Putamen (tissue), 1 donor: Measurements from ENCODE around the gene PHACTR1.
A peak's percentile ranks its signal among the peaks of the same experiment; 100 is the strongest.
"Not testable (repeated sequence)": the region's sequence is repeated elsewhere in the genome, so short reads cannot be mapped to it uniquely, and the experiment has no call there.

Experiments used
- DNase-seq: peaks from one replicate; pipeline ENCODE4 v3.0.0-alpha.2; 2016; ENCODE audit warnings: low spot score

Gene PHACTR1

DNA sequence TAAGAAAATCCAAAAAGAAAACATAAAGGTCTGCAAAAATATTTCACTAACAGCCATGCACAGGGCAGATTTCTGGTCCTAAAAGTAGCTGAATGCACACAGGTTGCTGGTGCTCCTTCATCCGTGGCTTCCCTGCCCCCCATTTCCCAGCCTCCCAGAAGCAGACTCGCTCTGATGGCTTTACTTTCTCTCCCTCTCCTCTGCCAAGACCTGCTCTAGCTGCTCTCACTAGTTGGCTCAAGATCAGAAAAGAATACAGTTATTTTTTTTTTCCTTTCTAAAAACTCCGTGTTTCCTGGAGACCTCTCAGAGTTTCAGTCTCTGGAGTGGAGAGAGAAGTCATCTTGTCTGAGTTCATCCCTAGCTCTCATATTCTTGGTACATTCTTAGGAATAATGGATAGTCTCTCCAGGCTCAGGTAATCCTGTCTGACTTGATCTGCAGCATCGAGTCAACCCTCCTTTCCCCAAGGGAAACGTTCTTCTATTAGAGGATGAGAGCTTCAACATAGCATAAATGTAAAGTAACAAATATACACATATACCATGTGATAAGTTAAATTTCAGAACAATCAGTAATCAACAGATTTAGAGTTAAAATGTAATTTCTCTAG lies 397.5 kb downstream of the PHACTR1 start:
- DNase-seq = no peak

GRCh38 chr6:13116155-13116554 lies 399.6 kb downstream of the PHACTR1 start:
- no peak for DNase-seq

GRCh38 chr6:13117570-13117969 lies 401.0 kb downstream of the PHACTR1 start:
- no peak for DNase-seq

GRCh38 chr6:13119549-13119948 lies 403.0 kb downstream of the PHACTR1 start:
- no peak for DNase-seq

GRCh38 chr6:13120483-13121482 lies 404.2 kb downstream of the PHACTR1 start:
- DNase-seq = no peak

GRCh38 chr6:13124131-13124530 lies 407.6 kb downstream of the PHACTR1 start:
- no peak for DNase-seq

- no peak for DNase-seq
Observed at GRCh38 chr6:13125841-13126240, 409.3 kb downstream of the PHACTR1 start.

DNA sequence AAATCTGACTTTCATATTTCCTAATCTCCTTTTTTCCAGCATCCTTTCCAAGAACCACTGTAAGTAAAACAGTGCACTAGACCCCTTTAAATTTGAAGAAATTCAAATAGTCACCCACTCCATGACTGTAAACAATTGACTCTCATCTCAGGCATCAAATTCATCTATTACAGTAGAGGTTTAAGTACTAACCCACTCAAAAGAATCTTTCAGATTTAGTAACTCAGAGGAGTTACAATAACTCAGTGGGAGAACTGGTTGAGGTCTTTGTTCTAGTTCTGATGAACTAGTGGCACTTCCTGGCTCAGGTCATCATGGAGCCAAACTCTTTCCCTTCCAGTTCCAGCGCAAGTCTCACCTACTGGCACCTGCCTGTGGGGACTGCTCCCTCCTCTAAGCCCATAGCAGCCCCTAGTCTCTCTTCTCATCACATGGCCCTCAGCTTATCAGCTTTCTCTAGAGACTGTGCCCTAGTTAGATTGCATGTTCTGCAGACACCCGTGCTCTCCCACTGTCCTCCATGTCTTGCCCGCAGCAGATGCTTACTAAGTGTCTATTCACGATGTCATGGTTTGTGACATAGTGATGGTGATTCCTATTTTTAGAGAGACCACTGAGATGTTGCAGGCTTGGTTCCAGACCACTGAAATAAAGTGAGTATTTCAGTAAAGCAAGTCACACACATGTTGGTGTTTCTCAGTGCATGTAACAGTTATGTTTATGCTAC lies 415.5 kb downstream of the PHACTR1 start:
- DNase-seq = no peak

DNA sequence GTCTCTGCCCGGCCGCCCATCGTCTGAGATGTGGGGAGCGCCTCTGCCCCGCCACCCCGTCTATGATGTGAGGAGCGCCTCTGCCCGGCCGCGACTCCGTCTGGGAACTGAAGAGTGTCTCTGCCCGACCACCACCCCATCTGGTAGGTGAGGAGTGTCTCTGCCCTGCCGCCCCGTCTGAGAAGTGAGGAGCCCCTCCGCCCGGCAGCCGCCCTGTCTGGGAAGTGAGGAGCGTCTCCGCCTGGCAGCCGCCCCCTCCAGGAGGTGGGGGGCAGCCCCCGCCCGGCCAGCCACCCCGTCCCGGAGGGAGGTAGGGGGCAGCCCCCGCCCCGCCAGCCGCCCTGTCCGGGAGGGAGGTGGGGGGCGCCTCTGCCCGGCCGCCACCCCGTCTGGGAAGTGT lies 417.3 kb downstream of the PHACTR1 start:
- not testable (repeated sequence) for DNase-seq

DNA sequence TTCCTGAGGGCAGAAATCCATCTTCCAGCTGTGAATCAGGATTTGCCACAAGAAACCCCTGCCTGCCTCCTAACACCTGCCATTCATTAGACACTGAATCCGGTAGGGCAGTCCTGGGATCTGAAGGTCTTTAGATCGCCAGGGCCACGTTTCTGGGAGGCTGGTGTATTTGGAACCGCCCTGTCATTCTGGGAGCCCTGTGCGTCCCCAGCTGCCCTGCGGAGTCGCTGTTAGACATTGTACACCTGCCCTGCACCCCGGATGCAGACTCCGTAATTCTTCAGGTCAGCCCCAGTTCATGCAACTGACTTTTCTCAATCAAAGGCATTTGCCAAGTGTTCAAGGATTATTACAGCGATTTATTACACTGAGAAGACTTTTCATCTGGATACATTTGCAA lies 418.6 kb downstream of the PHACTR1 start:
- DNase-seq = no peak

DNA sequence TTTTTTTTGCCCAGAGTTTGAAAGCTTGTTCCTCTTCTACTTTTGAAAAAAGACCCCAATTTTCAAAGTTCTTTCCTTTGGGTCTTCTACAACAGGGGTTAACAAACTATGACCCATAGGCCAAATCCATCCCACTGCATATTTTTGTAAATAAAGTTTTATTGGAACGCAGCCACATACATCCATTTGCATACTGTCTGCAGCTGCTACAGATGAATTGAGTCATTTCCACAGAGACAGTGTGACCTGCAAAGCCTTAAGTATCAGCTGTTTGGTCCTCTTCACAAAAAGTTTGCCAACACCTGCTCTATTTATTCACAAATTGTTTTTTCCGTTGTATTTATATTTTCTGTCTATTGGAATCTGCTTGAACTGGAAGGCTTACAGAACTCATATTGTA lies 422.6 kb downstream of the PHACTR1 start:
- DNase-seq = no peak

DNA sequence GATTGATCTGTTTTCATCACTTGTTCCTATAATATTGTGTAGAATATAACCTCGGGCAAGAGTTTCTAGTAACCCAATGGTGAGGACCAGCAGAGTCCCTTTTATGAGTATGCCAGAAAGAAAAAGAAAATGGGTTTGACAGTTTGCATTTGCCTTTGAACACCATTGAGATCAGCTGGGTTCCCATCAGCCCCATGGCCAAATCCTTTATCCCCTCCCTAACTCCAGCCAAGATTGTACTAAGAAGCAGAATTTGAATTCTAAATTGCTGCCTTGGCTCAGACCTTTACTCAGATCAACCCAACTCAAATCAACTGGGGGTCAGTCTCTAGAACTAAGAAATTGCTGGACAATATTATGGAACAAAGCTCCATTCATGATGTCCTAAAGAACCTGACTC lies 424.4 kb downstream of the PHACTR1 start:
- DNase-seq = peak; percentile 57

DNA sequence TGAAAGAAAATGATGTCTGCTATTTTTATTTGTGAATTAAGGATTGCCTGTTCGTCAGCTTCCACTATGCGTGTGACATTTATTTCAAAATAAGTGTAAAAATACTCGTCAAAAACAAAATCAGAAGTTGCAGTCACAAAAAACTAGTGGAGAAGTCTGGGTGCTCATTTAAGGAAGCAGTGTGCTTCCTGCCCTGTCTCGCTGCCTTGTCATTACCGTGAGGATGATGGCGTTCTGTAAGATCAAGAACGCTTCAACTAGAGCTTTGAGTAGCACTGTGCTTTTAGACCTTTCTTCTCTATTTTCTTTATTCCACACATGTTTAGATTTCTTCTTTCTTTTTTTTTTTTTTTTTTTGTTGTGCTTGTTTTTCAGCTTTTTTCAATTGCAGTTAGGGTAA lies 424.8 kb downstream of the PHACTR1 start:
- DNase-seq = no peak

DNA sequence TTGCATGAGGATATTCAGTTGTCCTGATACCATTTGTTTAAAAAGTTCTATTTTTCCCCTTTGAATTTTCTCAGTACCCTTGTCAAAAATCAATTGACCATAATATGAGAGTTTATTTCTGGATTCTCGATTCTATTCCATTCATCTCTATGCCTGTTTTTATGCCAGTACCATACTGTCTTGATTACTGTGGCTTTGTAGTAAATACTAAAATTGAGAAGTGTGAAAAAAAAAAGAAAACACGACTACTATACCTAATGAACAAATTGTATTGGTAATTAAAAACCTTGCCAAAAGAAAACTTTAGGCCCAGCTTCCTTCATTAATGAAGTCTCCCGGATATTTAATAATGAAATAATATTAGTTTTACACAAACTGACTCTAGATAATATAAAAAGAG lies 426.0 kb downstream of the PHACTR1 start:
- no peak for DNase-seq

- DNase-seq = no peak
Observed at GRCh38 chr6:13146442-13146841, 429.9 kb downstream of the PHACTR1 start.

GRCh38 chr6:13147376-13147775 lies 430.8 kb downstream of the PHACTR1 start:
- no peak for DNase-seq

DNA sequence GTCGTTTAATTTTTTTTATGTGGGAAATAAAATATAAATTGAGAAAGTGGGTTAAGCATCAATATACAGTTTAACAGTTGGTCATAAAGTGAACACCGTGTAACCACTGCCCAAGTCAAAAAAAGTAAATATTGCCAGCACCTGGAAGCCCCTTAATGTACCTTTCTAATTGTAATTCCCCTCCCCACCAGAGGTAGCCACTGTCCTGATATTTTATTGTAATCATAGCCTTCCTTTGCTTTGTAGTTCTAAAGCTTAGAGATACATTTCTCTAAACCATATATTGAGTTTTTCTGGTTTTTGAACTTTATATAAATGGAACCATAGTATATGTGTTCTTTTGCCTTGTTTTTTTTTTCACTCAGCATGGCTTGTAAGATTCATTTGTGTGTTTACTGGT lies 431.2 kb downstream of the PHACTR1 start:
- DNase-seq = no peak

DNA sequence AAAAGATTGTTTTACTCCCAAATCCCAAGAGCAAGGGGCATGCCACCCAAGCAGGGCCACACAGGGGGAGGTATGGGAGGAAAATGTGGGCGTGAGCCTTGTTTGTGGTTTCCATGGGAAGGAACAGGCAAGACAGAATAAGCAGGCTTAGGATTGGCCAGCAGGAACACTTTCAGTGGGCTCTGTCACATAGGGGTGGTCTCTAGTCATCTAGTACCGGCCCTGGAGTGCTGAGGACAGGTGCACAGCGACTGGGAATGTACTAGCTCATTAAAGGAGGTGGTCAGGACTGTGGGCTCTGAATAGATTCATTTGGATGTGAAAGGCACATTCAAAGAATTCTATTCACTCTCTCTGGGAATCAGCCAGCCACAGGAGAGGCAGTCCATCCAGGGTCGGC lies 436.2 kb downstream of the PHACTR1 start:
- DNase-seq = no peak

GRCh38 chr6:13156381-13156780 lies 439.8 kb downstream of the PHACTR1 start:
- DNase-seq = no peak

DNA sequence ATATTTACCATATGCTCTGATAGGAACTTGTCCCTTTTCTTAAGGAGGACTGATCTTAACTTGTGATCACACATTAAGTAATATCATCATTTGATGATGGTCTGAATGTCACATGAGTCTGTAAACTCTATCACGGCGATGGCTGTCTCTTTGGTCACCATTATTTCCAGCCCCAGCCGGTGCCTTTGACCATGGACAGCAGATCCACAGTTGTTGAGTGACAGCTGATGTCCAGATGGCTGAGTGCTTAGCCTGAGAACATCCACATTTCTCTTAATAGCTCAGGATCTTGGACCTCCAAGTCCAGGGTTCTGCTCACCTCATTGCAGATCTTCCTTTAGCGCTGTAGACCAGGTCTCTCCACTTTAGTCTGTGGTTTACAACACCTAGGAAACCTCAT lies 440.7 kb downstream of the PHACTR1 start:
- DNase-seq = no peak

DNA sequence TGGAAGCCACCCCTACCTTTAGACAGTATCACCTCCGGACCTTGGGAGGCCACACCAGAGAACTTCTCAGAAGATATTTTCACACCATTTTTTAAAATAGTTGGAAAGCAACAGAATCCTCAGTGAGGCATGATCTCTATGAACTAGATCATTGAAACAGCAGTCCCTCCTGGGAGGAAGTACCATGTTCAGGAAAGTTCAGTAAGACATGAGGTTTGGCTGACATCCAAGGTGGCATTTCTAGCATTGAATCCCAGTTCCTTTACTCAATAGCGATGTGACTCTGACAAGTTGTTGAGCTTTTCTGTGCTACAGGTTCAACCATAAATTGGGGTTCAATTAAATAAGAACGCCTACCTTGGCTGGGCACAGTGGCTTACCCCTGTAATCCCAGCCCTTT lies 442.7 kb downstream of the PHACTR1 start:
- DNase-seq = no peak

DNA sequence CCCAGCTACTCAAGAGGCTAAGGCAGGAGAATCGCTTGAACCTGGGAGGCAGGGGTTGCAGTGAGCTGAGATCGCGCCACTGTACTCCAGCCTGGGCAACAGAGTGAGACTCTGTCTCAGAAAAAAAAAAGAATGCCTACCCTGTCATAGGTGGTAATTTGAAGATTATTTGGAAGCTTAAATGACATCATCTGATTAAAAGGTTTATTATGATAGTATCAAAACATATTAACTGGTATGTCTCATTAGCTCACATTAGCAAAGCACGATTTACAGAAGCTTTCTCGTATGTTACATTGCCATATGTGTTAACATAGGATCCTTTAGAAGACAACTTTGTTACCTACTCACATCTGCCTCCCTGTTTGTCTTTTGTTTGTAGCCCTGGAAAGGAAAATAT lies 443.3 kb downstream of the PHACTR1 start:
- not testable (repeated sequence) for DNase-seq
